Measurements from ENCODE around the gene ACER1. TPM values are rescaled to one million over a fixed set of nuclear protein-coding genes. Genes with fewer than 3 reads are reported as not detected.

The ACER1 gene
- total RNA-seq, 1 donor from 2014 or later: not detected

- no peaks in the 10 kb centered on the region for H3K9me3 ChIP-seq (replicated peaks)
- H3K27me3 ChIP-seq (ENCODE audit: low read depth): peaks cover 22% of the 10 kb centered on the region
- no peak overlapping the region for H3K27ac ChIP-seq (replicated peaks)
- H3K4me1 ChIP-seq: no peaks in the 10 kb centered on the region
- no peak overlapping the region for H3K4me3 ChIP-seq
- no peak for DNase-seq
- H3K36me3 ChIP-seq: no peaks in the 10 kb centered on the region
- TF ChIP-seq CTCF (IDR thresholded peaks at IDR 0.05; ENCODE audit: borderline replicate concordance): no peak
- intact Hi-C loops (cut with micrococcal nuclease): no loop called here
Observed at GRCh38 chr19:6340493-6341201, 7.2 kb upstream of the ACER1 start.

- no peak for TF ChIP-seq CTCF (IDR thresholded peaks at IDR 0.05; ENCODE audit: borderline replicate concordance)
- DNase-seq: no peak
- intact Hi-C loops (cut with micrococcal nuclease): no loop called here
- Histone ChIP-seq H3K4me1 (no peaks in the 10 kb centered on the region), H3K9me3 (replicated peaks) (no peaks in the 10 kb centered on the region), H3K27ac (replicated peaks) (no peak overlapping the region), H3K36me3 (no peaks in the 10 kb centered on the region), H3K4me3 (no peak overlapping the region), H3K27me3 (ENCODE audit: low read depth) (peaks cover 28% of the 10 kb centered on the region)
Observed at GRCh38 chr19:6334490-6335285, 1.3 kb upstream of the ACER1 start.

- DNase-seq: no peak
- no peak overlapping the region for H3K27ac ChIP-seq (replicated peaks)
- intact Hi-C loops (cut with micrococcal nuclease): no loop called here
- no peak overlapping the region for H3K4me3 ChIP-seq
- H3K9me3 ChIP-seq (replicated peaks): no peaks in the 10 kb centered on the region
- H3K4me1 ChIP-seq: no peaks in the 10 kb centered on the region
- TF ChIP-seq CTCF (IDR thresholded peaks at IDR 0.05; ENCODE audit: borderline replicate concordance): no peak
- H3K36me3 ChIP-seq: no peaks in the 10 kb centered on the region
- peaks cover 43% of the 10 kb centered on the region for H3K27me3 ChIP-seq (ENCODE audit: low read depth)
Observed at GRCh38 chr19:6326815-6327214, 6.6 kb downstream of the ACER1 start.

GRCh38 chr19:6325614-6326013, 7.8 kb downstream of the ACER1 start:
- DNase-seq: no peak
- Histone ChIP-seq H3K36me3 (no peaks in the 10 kb centered on the region), H3K4me3 (no peak overlapping the region), H3K9me3 (replicated peaks) (no peaks in the 10 kb centered on the region), H3K27ac (replicated peaks) (no peak overlapping the region), H3K27me3 (ENCODE audit: low read depth) (peaks cover 49% of the 10 kb centered on the region), H3K4me1 (no peaks in the 10 kb centered on the region)
- TF ChIP-seq CTCF (IDR thresholded peaks at IDR 0.05; ENCODE audit: borderline replicate concordance): no peak
- intact Hi-C loops (cut with micrococcal nuclease): no loop called here

GRCh38 chr19:6324757-6325156, 8.7 kb downstream of the ACER1 start:
- intact Hi-C loops (cut with micrococcal nuclease): no loop called here

More at GRCh38 chr19:6324757-6325156, 8.7 kb downstream of the ACER1 start:
- DNase-seq: no peak
- TF ChIP-seq CTCF (IDR thresholded peaks at IDR 0.05; ENCODE audit: borderline replicate concordance): no peak
- H3K9me3 ChIP-seq (replicated peaks): no peaks in the 10 kb centered on the region
- H3K4me1 ChIP-seq: no peaks in the 10 kb centered on the region
- H3K36me3 ChIP-seq: no peaks in the 10 kb centered on the region
- peaks cover 55% of the 10 kb centered on the region for H3K27me3 ChIP-seq (ENCODE audit: low read depth)
- no peak overlapping the region for H3K4me3 ChIP-seq
- H3K27ac ChIP-seq (replicated peaks): no peak overlapping the region

Measured in left ventricle myocardium inferior (tissue), 1 donor.